HepG2 (cell line): ENCODE measurements around the gene BEAN1. TPM values are rescaled to one million over a fixed set of nuclear protein-coding genes. Genes with fewer than 3 reads are reported as not detected.

Experiments used
- AHDC1 ChIP-seq: sonication (generic); formaldehyde crosslinking; IDR thresholded peaks from 2 replicates; pipeline ENCODE4 v1.5.1; 2020; ENCODE audit warnings: mild to moderate bottlenecking, missing genetic modification reagents, borderline replicate concordance
- ZNF260 ChIP-seq: sonication (generic); formaldehyde crosslinking; IDR thresholded peaks from 2 replicates; pipeline ENCODE4 v1.4.0; 2020; ENCODE audit warnings: missing genetic modification reagents, low read depth, mild to moderate bottlenecking, borderline replicate concordance
- ZNF484 ChIP-seq: sonication (generic); formaldehyde crosslinking; IDR thresholded peaks from 2 replicates; pipeline ENCODE4 v1.5.1; 2020; ENCODE audit warnings: mild to moderate bottlenecking, low read depth, missing genetic modification reagents, borderline replicate concordance
- ZNF570 ChIP-seq: sonication (generic); formaldehyde crosslinking; IDR thresholded peaks from 2 replicates; pipeline ENCODE4 v1.4.0; 2020; ENCODE audit warnings: mild to moderate bottlenecking, missing genetic modification reagents, borderline replicate concordance
- ZNF670 ChIP-seq: sonication (generic); formaldehyde crosslinking; IDR thresholded peaks from 2 replicates; pipeline ENCODE4 v1.8.0; 2022; ENCODE audit warnings: mild to moderate bottlenecking, missing genetic modification reagents, borderline replicate concordance
- polyA plus RNA-seq, 8 experiments: library from polyadenylated mRNA; depleted of rRNA in 3 of 8; stranded (reverse) in 7 of 8; unstranded in 1 of 8; fragments of >200 nt; fragmentation: Illumina TruSeq in 4 of 8; extraction: Trizol in 4 of 8; gene quantifications; 2 replicates each; pipeline versions ENCODE4 v1.2.1 to v1.2.3, GENCODE V29; 2011 to 2016; ENCODE audit warnings: low read depth in 4 of 8, missing spikeins in 1 of 8, mixed read lengths in 1 of 8; ENCODE audit not compliant: insufficient read depth in 1 of 8
- total RNA-seq, 5 experiments: library from RNA; depleted of rRNA; stranded (reverse); fragments of >200 nt; fragmentation: Illumina TruSeq; extraction: Trizol; gene quantifications; 2 replicates each; pipeline ENCODE4 v1.2.3, GENCODE V29; 2016; ENCODE audit warnings: low read depth in 1 of 5
- TF ChIP-seq, protein P1 (sequence below): sonication (generic); formaldehyde crosslinking; IDR thresholded peaks from 2 replicates; pipeline ENCODE4 v1.4.0; 2020; ENCODE audit warnings: mild to moderate bottlenecking, missing genetic modification reagents
- TF ChIP-seq, protein P2 (sequence below): sonication (generic); formaldehyde crosslinking; IDR thresholded peaks from 2 replicates; pipeline ENCODE4 v1.4.0; 2020; ENCODE audit warnings: missing genetic modification reagents
- TF ChIP-seq, protein P3 (sequence below): sonication (generic); formaldehyde crosslinking; IDR thresholded peaks from 2 replicates; pipeline ENCODE4 v1.4.0; 2020; ENCODE audit warnings: missing genetic modification reagents

The BEAN1 gene
- total and polyA plus RNA-seq, 2 of the 13 experiments (the other 11 are each of a cell fraction or from before 2014, with no cell fraction given): 0.53 to 1.4 TPM

- TF ChIP-seq, protein P1, sequence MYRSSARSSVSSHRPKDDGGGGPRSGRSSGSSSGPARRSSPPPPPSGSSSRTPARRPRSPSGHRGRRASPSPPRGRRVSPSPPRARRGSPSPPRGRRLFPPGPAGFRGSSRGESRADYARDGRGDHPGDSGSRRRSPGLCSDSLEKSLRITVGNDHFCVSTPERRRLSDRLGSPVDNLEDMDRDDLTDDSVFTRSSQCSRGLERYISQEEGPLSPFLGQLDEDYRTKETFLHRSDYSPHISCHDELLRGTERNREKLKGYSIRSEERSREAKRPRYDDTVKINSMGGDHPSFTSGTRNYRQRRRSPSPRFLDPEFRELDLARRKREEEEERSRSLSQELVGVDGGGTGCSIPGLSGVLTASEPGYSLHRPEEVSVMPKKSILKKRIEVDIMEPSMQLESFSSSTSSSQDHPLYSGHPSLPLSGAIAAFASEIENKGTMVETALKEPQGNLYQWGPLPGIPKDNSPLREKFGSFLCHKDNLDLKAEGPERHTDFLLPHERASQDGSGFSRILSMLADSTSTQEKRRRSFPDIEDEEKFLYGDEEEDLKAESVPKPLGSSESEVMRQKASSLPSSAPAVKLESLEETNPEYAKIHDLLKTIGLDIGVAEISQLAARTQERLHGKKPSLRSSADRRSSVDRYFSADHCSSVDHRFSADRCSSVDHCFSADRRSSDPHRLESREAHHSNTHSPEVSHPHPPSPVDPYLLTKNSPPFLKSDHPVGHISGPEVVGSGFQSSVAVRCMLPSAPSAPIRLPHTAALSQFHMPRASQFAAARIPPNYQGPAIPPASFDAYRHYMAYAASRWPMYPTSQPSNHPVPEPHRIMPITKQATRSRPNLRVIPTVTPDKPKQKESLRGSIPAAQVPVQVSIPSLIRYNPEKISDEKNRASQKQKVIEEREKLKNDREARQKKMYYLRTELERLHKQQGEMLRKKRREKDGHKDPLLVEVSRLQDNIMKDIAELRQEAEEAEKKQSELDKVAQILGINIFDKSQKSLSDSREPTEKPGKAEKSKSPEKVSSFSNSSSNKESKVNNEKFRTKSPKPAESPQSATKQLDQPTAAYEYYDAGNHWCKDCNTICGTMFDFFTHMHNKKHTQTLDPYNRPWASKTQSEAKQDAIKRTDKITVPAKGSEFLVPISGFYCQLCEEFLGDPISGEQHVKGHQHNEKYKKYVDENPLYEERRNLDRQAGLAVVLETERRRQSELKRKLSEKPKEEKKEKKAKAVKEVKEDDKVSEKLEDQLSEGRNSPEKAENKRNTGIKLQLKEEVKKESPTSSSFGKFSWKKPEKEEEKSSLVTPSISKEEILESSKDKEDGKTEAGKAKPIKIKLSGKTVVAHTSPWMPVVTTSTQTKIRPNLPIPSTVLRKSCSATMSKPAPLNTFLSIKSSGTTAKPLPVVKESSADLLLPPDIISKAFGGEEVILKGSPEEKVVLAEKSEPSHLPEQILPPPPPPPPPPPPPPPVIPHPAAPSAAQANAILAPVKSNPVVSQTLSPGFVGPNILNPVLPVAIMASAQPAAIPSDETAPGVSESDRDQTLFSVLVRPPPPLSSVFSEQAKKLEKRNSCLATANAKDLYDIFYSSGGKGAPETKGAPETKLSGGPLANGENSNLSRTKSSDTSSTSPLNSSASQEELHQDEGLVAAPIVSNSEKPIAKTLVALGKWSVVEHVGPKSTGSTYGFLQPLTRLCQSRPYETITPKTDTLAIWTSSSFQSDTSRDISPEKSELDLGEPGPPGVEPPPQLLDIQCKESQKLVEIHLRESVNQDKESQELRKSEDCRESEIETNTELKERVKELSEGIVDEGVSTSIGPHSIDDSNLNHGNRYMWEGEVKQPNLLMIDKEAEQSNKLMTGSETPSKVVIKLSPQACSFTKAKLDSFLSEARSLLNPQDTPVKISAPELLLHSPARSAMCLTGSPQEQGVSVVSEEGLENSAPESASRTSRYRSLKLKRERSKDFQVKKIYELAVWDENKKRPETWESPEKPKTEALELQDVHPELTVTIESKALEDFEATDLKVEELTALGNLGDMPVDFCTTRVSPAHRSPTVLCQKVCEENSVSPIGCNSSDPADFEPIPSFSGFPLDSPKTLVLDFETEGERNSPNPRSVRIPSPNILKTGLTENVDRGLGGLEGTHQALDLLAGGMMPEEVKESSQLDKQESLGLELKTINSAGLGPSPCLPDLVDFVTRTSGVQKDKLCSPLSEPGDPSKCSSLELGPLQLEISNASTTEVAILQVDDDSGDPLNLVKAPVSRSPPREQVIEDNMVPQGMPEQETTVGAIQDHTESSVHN (CRISPR knock-in tag): no peak
- TF ChIP-seq ZNF570 (CRISPR knock-in tag) (no peak), ZNF670 (CRISPR knock-in tag) (no peak), ZNF260 (CRISPR knock-in tag) (no peak), ZNF484 (no peak), AHDC1 (CRISPR knock-in tag) (no peak)
- TF ChIP-seq, protein P2, sequence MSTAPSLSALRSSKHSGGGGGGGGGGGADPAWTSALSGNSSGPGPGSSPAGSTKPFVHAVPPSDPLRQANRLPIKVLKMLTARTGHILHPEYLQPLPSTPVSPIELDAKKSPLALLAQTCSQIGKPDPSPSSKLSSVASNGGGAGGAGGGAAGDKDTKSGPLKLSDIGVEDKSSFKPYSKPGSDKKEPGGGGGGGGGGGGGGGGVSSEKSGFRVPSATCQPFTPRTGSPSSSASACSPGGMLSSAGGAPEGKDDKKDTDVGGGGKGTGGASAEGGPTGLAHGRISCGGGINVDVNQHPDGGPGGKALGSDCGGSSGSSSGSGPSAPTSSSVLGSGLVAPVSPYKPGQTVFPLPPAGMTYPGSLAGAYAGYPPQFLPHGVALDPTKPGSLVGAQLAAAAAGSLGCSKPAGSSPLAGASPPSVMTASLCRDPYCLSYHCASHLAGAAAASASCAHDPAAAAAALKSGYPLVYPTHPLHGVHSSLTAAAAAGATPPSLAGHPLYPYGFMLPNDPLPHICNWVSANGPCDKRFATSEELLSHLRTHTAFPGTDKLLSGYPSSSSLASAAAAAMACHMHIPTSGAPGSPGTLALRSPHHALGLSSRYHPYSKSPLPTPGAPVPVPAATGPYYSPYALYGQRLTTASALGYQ (CRISPR knock-in tag): no peak
- TF ChIP-seq, protein P3, sequence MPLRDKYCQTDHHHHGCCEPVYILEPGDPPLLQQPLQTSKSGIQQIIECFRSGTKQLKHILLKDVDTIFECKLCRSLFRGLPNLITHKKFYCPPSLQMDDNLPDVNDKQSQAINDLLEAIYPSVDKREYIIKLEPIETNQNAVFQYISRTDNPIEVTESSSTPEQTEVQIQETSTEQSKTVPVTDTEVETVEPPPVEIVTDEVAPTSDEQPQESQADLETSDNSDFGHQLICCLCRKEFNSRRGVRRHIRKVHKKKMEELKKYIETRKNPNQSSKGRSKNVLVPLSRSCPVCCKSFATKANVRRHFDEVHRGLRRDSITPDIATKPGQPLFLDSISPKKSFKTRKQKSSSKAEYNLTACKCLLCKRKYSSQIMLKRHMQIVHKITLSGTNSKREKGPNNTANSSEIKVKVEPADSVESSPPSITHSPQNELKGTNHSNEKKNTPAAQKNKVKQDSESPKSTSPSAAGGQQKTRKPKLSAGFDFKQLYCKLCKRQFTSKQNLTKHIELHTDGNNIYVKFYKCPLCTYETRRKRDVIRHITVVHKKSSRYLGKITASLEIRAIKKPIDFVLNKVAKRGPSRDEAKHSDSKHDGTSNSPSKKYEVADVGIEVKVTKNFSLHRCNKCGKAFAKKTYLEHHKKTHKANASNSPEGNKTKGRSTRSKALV (CRISPR knock-in tag): no peak
These were observed 38.5 kb upstream of the BEAN1 start (continued) for GRCh38 chr16:66388350-66389139.
